IPS-20b (cell line): ENCODE measurements around the gene GAREM1.

Experiments used
- H3K27ac ChIP-seq: one replicate; pipeline ENCODE4 v1.5.1; 2013; ENCODE audit warnings: low read length
- H3K27me3 ChIP-seq: 2 replicates; pipeline ENCODE4 v1.6.1; 2013; ENCODE audit warnings: mild to moderate bottlenecking, low read length, inconsistent platforms; ENCODE audit not compliant: insufficient read depth
- H3K36me3 ChIP-seq: 2 replicates; pipeline ENCODE4 v1.6.1; 2013; ENCODE audit warnings: low read depth, mild to moderate bottlenecking, inconsistent platforms, low read length, moderate library complexity; ENCODE audit not compliant: insufficient read depth
- H3K4me1 ChIP-seq: 2 replicates; pipeline ENCODE4 v1.6.1; 2013; ENCODE audit warnings: mild to moderate bottlenecking, control low read depth, inconsistent platforms, low read length, moderate library complexity; ENCODE audit not compliant: insufficient read depth
- H3K4me3 ChIP-seq: 2 replicates; pipeline ENCODE4 v1.5.1; 2013; ENCODE audit warnings: mild to moderate bottlenecking, low read length, inconsistent platforms
- H3K9ac ChIP-seq: 2 replicates; pipeline ENCODE4 v1.6.1; 2013; ENCODE audit warnings: low read depth, mild to moderate bottlenecking, inconsistent platforms, low read length, moderate library complexity
- H3K9me3 ChIP-seq: 2 replicates; pipeline ENCODE4 v1.6.1; 2013; ENCODE audit warnings: mild to moderate bottlenecking, low read depth, low read length, inconsistent platforms; ENCODE audit not compliant: insufficient read depth

The GAREM1 gene

GRCh38 chr18:32454593-32454992 lies 16.1 kb downstream of the GAREM1 start:
- Histone ChIP-seq H3K4me1 (no peaks in the 10 kb centered on the region), H3K9me3 (no peaks in the 10 kb centered on the region), H3K4me3 (no peak overlapping the region), H3K9ac (no peak overlapping the region), H3K36me3 (no peaks in the 10 kb centered on the region), H3K27ac (no peak overlapping the region), H3K27me3 (no peaks in the 10 kb centered on the region)

DNA sequence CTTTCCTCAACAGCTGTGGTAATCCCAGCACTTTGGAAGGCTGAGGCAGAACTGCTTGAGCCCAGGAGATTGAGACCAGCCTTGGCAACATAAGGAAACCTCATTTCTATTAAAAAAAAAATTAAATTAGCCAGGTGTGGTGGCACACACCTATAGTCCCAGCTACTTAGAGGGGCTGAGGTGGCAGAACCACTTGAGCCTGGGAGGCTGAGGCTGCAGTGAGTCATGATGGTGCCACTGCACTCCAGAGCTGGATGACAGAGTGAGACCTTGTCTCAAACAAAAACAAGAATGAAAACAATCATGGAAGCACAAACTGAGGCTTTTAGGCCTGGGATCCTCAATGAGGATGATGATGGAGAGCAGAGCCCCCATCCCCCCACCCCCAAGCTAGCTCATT lies 19.8 kb downstream of the GAREM1 start:
- Histone ChIP-seq H3K9me3 (no peaks in the 10 kb centered on the region), H3K36me3 (no peaks in the 10 kb centered on the region), H3K4me1 (no peaks in the 10 kb centered on the region), H3K4me3 (no peak overlapping the region), H3K9ac (no peak overlapping the region), H3K27me3 (no peaks in the 10 kb centered on the region), H3K27ac (no peak overlapping the region)

DNA sequence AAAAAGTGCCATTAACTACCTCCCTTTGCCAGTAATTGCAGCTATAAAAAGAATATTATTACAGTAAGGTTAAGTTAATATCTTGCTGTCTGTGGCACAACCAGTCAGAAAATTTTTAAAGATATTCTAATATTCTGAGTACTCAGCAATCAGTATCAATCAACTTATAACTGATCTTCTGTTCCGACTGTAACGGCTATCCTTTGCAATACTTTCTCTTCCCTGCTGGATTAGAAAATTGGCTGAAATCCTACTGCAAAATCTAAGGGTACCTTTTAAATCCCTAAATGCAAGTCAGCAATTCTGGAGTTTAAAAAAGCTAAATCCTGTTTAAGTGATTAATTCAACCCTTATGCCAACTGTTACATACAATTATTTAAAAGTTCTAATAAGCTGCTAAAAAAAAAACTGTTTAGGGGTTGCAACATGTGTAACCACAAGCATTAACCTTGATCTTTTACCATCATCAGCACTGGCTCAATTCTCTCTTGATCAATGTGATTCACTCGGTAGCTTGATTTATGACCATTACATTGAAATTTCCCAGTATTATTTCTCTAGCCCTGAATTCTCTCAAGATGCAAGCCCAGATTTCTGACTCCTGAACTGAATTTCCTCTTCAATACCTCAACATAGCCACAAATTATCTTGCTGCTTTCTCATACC lies 20.5 kb downstream of the GAREM1 start:
- Histone ChIP-seq H3K9ac (no peak overlapping the region), H3K27me3 (no peaks in the 10 kb centered on the region), H3K27ac (no peak overlapping the region), H3K4me3 (no peak overlapping the region), H3K36me3 (no peaks in the 10 kb centered on the region), H3K9me3 (no peaks in the 10 kb centered on the region), H3K4me1 (no peaks in the 10 kb centered on the region)

GRCh38 chr18:32446780-32447179 lies 23.9 kb downstream of the GAREM1 start:
- Histone ChIP-seq H3K27ac (no peak overlapping the region), H3K27me3 (no peaks in the 10 kb centered on the region), H3K36me3 (no peaks in the 10 kb centered on the region), H3K4me1 (no peaks in the 10 kb centered on the region), H3K9ac (no peak overlapping the region), H3K9me3 (no peaks in the 10 kb centered on the region), H3K4me3 (no peak overlapping the region)

GRCh38 chr18:32445846-32446245 lies 24.8 kb downstream of the GAREM1 start:
- H3K27me3 ChIP-seq = no peaks in the 10 kb centered on the region
- H3K4me1 ChIP-seq = no peaks in the 10 kb centered on the region
- H3K27ac ChIP-seq = no peak overlapping the region
- no peak overlapping the region for H3K9ac ChIP-seq
- no peaks in the 10 kb centered on the region for H3K36me3 ChIP-seq
- H3K4me3 ChIP-seq = no peak overlapping the region
- H3K9me3 ChIP-seq = no peaks in the 10 kb centered on the region

GRCh38 chr18:32443706-32444215 lies 26.9 kb downstream of the GAREM1 start:
- Histone ChIP-seq H3K4me3 (no peak overlapping the region), H3K36me3 (no peaks in the 10 kb centered on the region), H3K27ac (no peak overlapping the region), H3K27me3 (no peaks in the 10 kb centered on the region), H3K4me1 (no peaks in the 10 kb centered on the region), H3K9ac (no peak overlapping the region), H3K9me3 (no peaks in the 10 kb centered on the region)

DNA sequence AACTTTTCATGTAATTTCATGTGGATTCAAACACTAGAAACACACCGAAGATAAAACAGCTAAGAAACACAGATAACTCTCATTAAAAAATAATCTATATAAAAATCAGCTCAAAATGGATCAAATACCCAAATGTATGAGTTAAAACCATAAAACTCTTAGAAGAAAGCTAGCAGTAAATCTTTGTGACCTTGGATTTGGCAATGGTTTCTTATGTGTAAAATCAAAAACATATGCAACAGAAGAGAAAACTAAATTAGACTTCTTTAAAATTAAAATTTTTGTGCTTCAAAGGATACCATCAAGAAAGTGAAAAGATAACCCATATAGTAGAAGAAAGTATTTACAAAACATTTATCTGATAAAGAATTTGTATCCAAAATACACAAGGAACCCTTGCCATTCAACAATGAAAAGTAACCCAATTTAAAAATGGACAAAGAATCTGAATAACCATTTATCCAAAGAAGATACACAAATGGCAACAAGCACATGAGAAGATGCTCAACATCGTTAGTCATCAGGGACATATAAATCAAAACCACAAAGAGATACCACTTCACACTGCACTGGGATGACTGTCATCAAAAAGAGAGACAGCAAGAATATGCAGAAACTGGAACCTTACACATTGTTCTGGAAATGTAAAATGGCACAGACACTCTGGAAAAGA lies 27.5 kb downstream of the GAREM1 start:
- Histone ChIP-seq H3K36me3 (no peaks in the 10 kb centered on the region), H3K27ac (no peak overlapping the region), H3K9me3 (no peaks in the 10 kb centered on the region), H3K4me3 (no peak overlapping the region), H3K9ac (no peak overlapping the region), H3K27me3 (no peaks in the 10 kb centered on the region), H3K4me1 (no peaks in the 10 kb centered on the region)

GRCh38 chr18:32442575-32442974 lies 28.1 kb downstream of the GAREM1 start:
- Histone ChIP-seq H3K4me3 (no peak overlapping the region), H3K4me1 (no peaks in the 10 kb centered on the region), H3K27me3 (no peaks in the 10 kb centered on the region), H3K9ac (no peak overlapping the region), H3K27ac (no peak overlapping the region), H3K36me3 (no peaks in the 10 kb centered on the region), H3K9me3 (no peaks in the 10 kb centered on the region)

DNA sequence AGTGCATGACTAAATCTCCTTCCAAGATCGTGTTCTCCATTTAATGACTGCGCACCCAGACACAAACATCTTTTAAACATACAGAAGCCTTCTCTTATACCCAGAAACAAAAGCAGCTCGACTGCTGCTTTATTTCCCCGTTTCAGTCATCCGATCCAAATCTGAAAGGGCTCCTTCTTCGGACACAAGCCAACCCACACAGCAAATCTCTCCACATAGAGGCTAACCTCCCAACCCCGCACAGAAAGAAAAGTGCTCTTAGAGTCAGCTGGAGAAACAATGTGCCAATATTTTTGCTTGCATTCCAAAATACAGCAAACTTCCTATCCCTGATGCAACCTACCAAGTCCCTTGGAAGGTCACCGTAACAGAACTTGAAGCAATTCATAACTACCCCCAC lies 29.1 kb downstream of the GAREM1 start:
- Histone ChIP-seq H3K4me3 (no peak overlapping the region), H3K4me1 (no peaks in the 10 kb centered on the region), H3K9me3 (no peaks in the 10 kb centered on the region), H3K9ac (no peak overlapping the region), H3K27ac (no peak overlapping the region), H3K27me3 (no peaks in the 10 kb centered on the region), H3K36me3 (no peaks in the 10 kb centered on the region)

- Histone ChIP-seq H3K9me3 (no peaks in the 10 kb centered on the region), H3K9ac (no peak overlapping the region), H3K4me3 (no peak overlapping the region), H3K27me3 (no peaks in the 10 kb centered on the region), H3K4me1 (0 out of 2 replicates have a peak, but pooled peaks cover 1% of the 10 kb centered on the region), H3K27ac (no peak overlapping the region), H3K36me3 (no peaks in the 10 kb centered on the region)
Measured at GRCh38 chr18:32440518-32440917, 30.2 kb downstream of the GAREM1 start.

DNA sequence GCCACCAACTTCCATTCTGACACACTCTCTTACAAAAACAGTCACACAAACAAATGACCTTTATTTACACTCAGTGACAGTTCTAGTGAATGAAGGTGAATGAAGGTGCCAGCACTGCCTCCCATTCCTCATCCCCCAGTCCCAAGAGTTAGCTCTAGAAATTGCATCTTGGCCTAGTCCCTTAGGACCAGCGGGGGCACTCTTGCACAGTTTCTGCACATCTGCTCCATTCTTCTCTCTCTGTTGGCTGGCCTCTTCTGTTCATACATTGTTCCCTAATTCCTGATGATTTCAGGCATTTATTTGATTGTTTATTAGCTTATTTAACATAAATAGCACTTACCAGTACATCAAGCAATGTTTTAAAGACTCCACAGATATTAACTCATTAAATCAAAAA lies 30.9 kb downstream of the GAREM1 start:
- Histone ChIP-seq H3K4me1 (0 out of 2 replicates have a peak, but pooled peaks cover 2% of the 10 kb centered on the region), H3K4me3 (no peak overlapping the region), H3K27ac (no peak overlapping the region), H3K9me3 (no peaks in the 10 kb centered on the region), H3K27me3 (no peaks in the 10 kb centered on the region), H3K36me3 (no peaks in the 10 kb centered on the region), H3K9ac (no peak overlapping the region)

GRCh38 chr18:32439241-32439640 lies 31.4 kb downstream of the GAREM1 start:
- no peaks in the 10 kb centered on the region for H3K27me3 ChIP-seq
- no peak overlapping the region for H3K4me3 ChIP-seq

More at GRCh38 chr18:32439241-32439640, 31.4 kb downstream of the GAREM1 start:
- Histone ChIP-seq H3K9me3 (no peaks in the 10 kb centered on the region), H3K9ac (no peak overlapping the region), H3K4me1 (0 out of 2 replicates have a peak, but pooled peaks cover 2% of the 10 kb centered on the region), H3K36me3 (no peaks in the 10 kb centered on the region), H3K27ac (no peak overlapping the region)
